SK-N-SH (cell line): ENCODE measurements around the gene TSPAN31. TPM values are rescaled to one million over a fixed set of nuclear protein-coding genes. Genes with fewer than 3 reads are reported as not detected.
A peak's percentile ranks its signal among the peaks of the same experiment; 100 is the strongest.

ENCODE experiments used
- CTCF ChIA-PET: fragments of 300-600, 350-600 bp; formaldehyde crosslinking; extraction: SDS; loops from one replicate; lab custom pipeline; 2021; lab: Yijun Ruan, JAX
- POLR2A ChIA-PET: fragments of 350-600 bp; sonication (Branson Sonifier 250); formaldehyde crosslinking; extraction: SDS; loops from one replicate; lab custom pipeline; 2020; ENCODE audit warnings: antibody characterized with exemption, inconsistent platforms; lab: Yijun Ruan, JAX
- DNase-seq: peaks from one replicate; pipeline ENCODE4 v3.0.0; 2012
- H2AFZ ChIP-seq: fragments of 200-600 bp; sonication (generic); 2 replicates; pipeline ENCODE4 v1.8.1; 2016; ENCODE audit warnings: antibody characterized with exemption, mild to moderate bottlenecking, low read depth
- H3F3A ChIP-seq: fragments of 200-600 bp; sonication (generic); replicated peaks from 2 replicates; pipeline ENCODE3; 2016; ENCODE audit warnings: antibody characterized with exemption, mild to moderate bottlenecking; ENCODE audit not compliant: insufficient read depth
- H3K27ac ChIP-seq, 2 experiments: fragments of 200-500 bp in 1 of 2; fragments of 200-600 bp in 1 of 2; sonication (Bioruptor generic) in 1 of 2; sonication (generic), shearing (Covaris generic) in 1 of 2; 2 replicates each; pipeline versions ENCODE4 v1.5.1 to v1.6.1; 2014 to 2016; ENCODE audit warnings: low read depth in 2 of 2, inconsistent platforms in 1 of 2, low read length in 1 of 2, mild to moderate bottlenecking in 1 of 2, mixed read lengths in 1 of 2
- H3K27me3 ChIP-seq: fragments of 200-600 bp; sonication (generic), shearing (Covaris generic); 2 replicates; pipeline ENCODE4 v1.6.1; 2016; ENCODE audit warnings: mixed run types; ENCODE audit not compliant: insufficient read depth
- H3K36me3 ChIP-seq, 2 experiments: fragments of 200-500 bp in 1 of 2; fragments of 200-600 bp in 1 of 2; sonication (Bioruptor generic) in 1 of 2; sonication (generic) in 1 of 2; replicated peaks in 1 of 2; 2 replicates each; pipeline versions ENCODE3 to v1.5.1; 2014 to 2016; ENCODE audit warnings: low read length in 1 of 2, mild to moderate bottlenecking in 1 of 2; ENCODE audit not compliant: insufficient read depth in 2 of 2, control insufficient read depth in 1 of 2
- H3K4me1 ChIP-seq, 2 experiments: fragments of 200-500 bp in 1 of 2; fragments of 200-600 bp in 1 of 2; sonication (Bioruptor generic) in 1 of 2; sonication (generic), shearing (Covaris generic) in 1 of 2; 2 replicates each; pipeline versions ENCODE4 v1.5.1 to v1.6.1; 2014 to 2016; ENCODE audit warnings: low read depth in 1 of 2, low read length in 1 of 2, mixed run types in 1 of 2; ENCODE audit not compliant: insufficient read depth in 2 of 2, control insufficient read depth in 1 of 2
- H3K4me2 ChIP-seq: fragments of 200-600 bp; sonication (generic), shearing (Covaris generic); 2 replicates; pipeline ENCODE4 v1.6.1; 2017; ENCODE audit warnings: mixed run types
- H3K4me3 ChIP-seq, 2 experiments: fragments of 200-500 bp in 1 of 2; fragments of 200-600 bp in 1 of 2; sonication (Bioruptor generic) in 1 of 2; sonication (generic), shearing (Covaris generic) in 1 of 2; 2 replicates each; pipeline versions ENCODE4 v1.5.1 to v1.8.1; 2014 to 2016; ENCODE audit warnings: low read depth in 2 of 2, inconsistent platforms in 1 of 2, low read length in 1 of 2, mild to moderate bottlenecking in 1 of 2, mixed read lengths in 1 of 2, moderate library complexity in 1 of 2
- H3K79me2 ChIP-seq: fragments of 200-600 bp; sonication (generic); 2 replicates; pipeline ENCODE4 v1.8.1; 2017; ENCODE audit warnings: mild to moderate bottlenecking; ENCODE audit not compliant: insufficient read depth
- H3K9ac ChIP-seq: fragments of 200-600 bp; sonication (generic); 2 replicates; pipeline ENCODE4 v1.6.1; 2017; ENCODE audit warnings: mixed run types
- H3K9me2 ChIP-seq: fragments of 200-600 bp; sonication (generic); 2 replicates; pipeline ENCODE4 v1.6.1; 2017; ENCODE audit warnings: mixed run types
- H3K9me3 ChIP-seq: fragments of 200-600 bp; sonication (generic); 2 replicates; pipeline ENCODE4 v1.6.1; 2017; ENCODE audit warnings: mixed run types, mild to moderate bottlenecking, moderate library complexity
- H4K20me1 ChIP-seq: fragments of 200-600 bp; sonication (generic); 2 replicates; pipeline ENCODE4 v1.6.1; 2017; ENCODE audit warnings: mild to moderate bottlenecking, mixed run types; ENCODE audit not compliant: insufficient read depth
- GATA2 ChIP-seq: sonication (generic); formaldehyde crosslinking; IDR thresholded peaks from 2 replicates; pipeline ENCODE4 v1.5.0; 2020; ENCODE audit warnings: mild to moderate bottlenecking, missing genetic modification reagents
- IRF3 ChIP-seq: fragments of 150-350 bp; IDR thresholded peaks from 2 replicates; pipeline ENCODE4 v1.6.1; 2016; ENCODE audit warnings: mild to moderate bottlenecking, low read depth, low read length
- MAX ChIP-seq: IDR thresholded peaks from 2 replicates; pipeline ENCODE4 v1.4.0; 2012; ENCODE audit warnings: low read depth
- MEF2A ChIP-seq: IDR thresholded peaks from 2 replicates; pipeline ENCODE4 v1.4.0; 2012; ENCODE audit warnings: low read depth, borderline replicate concordance
- TEAD4 ChIP-seq: IDR thresholded peaks from 2 replicates; pipeline ENCODE4 v1.4.0; 2012; ENCODE audit warnings: mild to moderate bottlenecking, borderline replicate concordance; ENCODE audit not compliant: insufficient read depth
- WGBS: methylation state at CpG from one replicate; pipeline ENCODE4 v1.1.6; 2017; ENCODE audit warnings: low lambda C conversion rate; 5-methylcytosine and 5-hydroxymethylcytosine counted together
- polyA plus RNA-seq, 3 experiments: library from polyadenylated mRNA; depleted of rRNA; stranded (reverse); fragments of >200 nt; gene quantifications; 2 replicates each; pipeline ENCODE4 v1.2.3, GENCODE V29; 2012

Gene TSPAN31
- polyA plus RNA-seq, 1 of the 3 experiments (the other 2 are of a cell fraction), result 36.8 TPM

- H3K9me3 ChIP-seq, result no peaks in the 10 kb centered on the region
- no peak within 1 kb of the TSS for H2AFZ ChIP-seq
- H3F3A ChIP-seq, result peaks cover 3% of the 10 kb centered on the region
- peaks cover 5 to 19% of the 10 kb centered on the region in 2 experiments for H3K36me3 ChIP-seq
- WGBS, result 40% methylated on average over 31 of the region's 38 CpGs
- H3K9me2 ChIP-seq, result no peaks in the 10 kb centered on the region
- 0 out of 2 replicates have a peak, but pooled peaks cover 11% of the 10 kb centered on the region for H3K79me2 ChIP-seq
- no peaks in the 10 kb centered on the region; the same call in 1 of the 2 replicates for H3K27me3 ChIP-seq
- ChIA-PET CTCF (interaction anchor here (0.6 to 3.1 kb wide), 14 partner anchors 10 to 232 kb away, joined by 3 to 27 read pairs (median 3); partner anchors contain the start of genes B4GALNT1 and TSFM), POLR2A (interaction anchor here (0.6 to 2.0 kb wide), 3 partner anchors 10 to 1059 kb away, joined by 3 to 9 read pairs (median 5); partner anchors contain the start of gene TSPAN31)
- peak; percentile 36; the same call in 1 of the 2 replicates for TF ChIP-seq GATA2 (CRISPR knock-in tag)
- TF ChIP-seq MAX, result no peak
- H3K4me2 ChIP-seq, result no peak within 1 kb of the TSS
- peak; percentile 52 for DNase-seq
- H3K4me1 ChIP-seq, result peaks cover 3 to 33% of the 10 kb centered on the region in 2 experiments; a peak in 1 of 4 replicates
- H3K9ac ChIP-seq, result no peak within 1 kb of the TSS
- no peaks in the 10 kb centered on the region for H4K20me1 ChIP-seq
- peak within 1 kb of the TSS in 1 of 2 experiments; percentile 21; a peak in 1 of 4 replicates for H3K4me3 ChIP-seq
- no peak within 1 kb of the TSS for H3K27ac ChIP-seq
Observed at GRCh38 chr12:57766464-57767304, 21.8 kb downstream of the TSPAN31 start, which contains the start of gene CYP27B1. TSS of gene CYP27B1 (minus strand) at chr12:57767078. CDS start at chr12:57767041, 37 bp downstream.

GRCh38 chr12:57767305-57767698 lies 22.5 kb downstream of the TSPAN31 start:
- Histone ChIP-seq H3K9me2 (no peaks in the 10 kb centered on the region), H3K27ac (no peak overlapping the region), H3F3A (peaks cover 6% of the 10 kb centered on the region), H3K4me3 (no peak overlapping the region), H4K20me1 (no peaks in the 10 kb centered on the region), H3K27me3 (no peaks in the 10 kb centered on the region; the same call in 1 of the 2 replicates), H3K9ac (no peak overlapping the region), H3K4me1 (peaks cover 3 to 33% of the 10 kb centered on the region in 2 experiments; a peak in 1 of 4 replicates), H2AFZ (no peak overlapping the region), H3K36me3 (peaks cover 5 to 19% of the 10 kb centered on the region in 2 experiments), H3K79me2 (peaks cover 13% of the 10 kb centered on the region; the same call in 1 of the 2 replicates), H3K4me2 (no peak overlapping the region), H3K9me3 (no peaks in the 10 kb centered on the region)
- DNase-seq, result no peak
- no peak for TF ChIP-seq TEAD4
- TF ChIP-seq MAX, result no peak
- POLR2A ChIA-PET, result interaction anchor here (0.6 to 2.0 kb wide), 2 partner anchors 11 to 1060 kb away, joined by 3 to 9 read pairs; no protein-coding TSS in a partner anchor
- CTCF ChIA-PET, result interaction anchor here (0.9 to 3.1 kb wide), 8 partner anchors 8 to 139 kb away, joined by 3 to 27 read pairs (median 4); no protein-coding TSS in a partner anchor

- Histone ChIP-seq H4K20me1 (no peaks in the 10 kb centered on the region), H3K36me3 (peaks cover 5 to 19% of the 10 kb centered on the region in 2 experiments), H3K9me2 (no peaks in the 10 kb centered on the region), H3K27ac (no peak overlapping the region), H3F3A (peaks cover 3% of the 10 kb centered on the region), H3K4me3 (no peak overlapping the region), H2AFZ (no peak overlapping the region), H3K4me2 (no peak overlapping the region), H3K9ac (no peak overlapping the region), H3K9me3 (no peaks in the 10 kb centered on the region), H3K4me1 (peaks cover 3 to 33% of the 10 kb centered on the region in 2 experiments; a peak in 1 of 4 replicates), H3K27me3 (no peaks in the 10 kb centered on the region; the same call in 1 of the 2 replicates), H3K79me2 (peaks cover 18% of the 10 kb centered on the region; the same call in 1 of the 2 replicates)
- CTCF ChIA-PET, result interaction anchor here (1.1 to 3.1 kb wide), 7 partner anchors 8 to 138 kb away, joined by 3 to 27 read pairs (median 4); no protein-coding TSS in a partner anchor
- no peak for DNase-seq
- POLR2A ChIA-PET, result interaction anchor here (1.2 kb wide), 1 partner anchor 8 kb away, joined by 3 read pairs; no protein-coding TSS in a partner anchor
- WGBS, result 83% methylated on average over 3 of the region's 3 CpGs
- TF ChIP-seq MEF2A, result no peak
- TF ChIP-seq IRF3, result no peak
Observed at GRCh38 chr12:57767876-57768275, 23.0 kb downstream of the TSPAN31 start.
